Measurements from ENCODE around the gene CHD8. TPM values are rescaled to one million over a fixed set of nuclear protein-coding genes. Genes with fewer than 3 reads are reported as not detected.
A peak's percentile ranks its signal among the peaks of the same experiment; 100 is the strongest.

CHD8 gene
- 57.4 and 60.1 TPM in 2 replicates for total RNA-seq

GRCh38 chr14:21455912-21456667, at the start of gene CHD8:
TSS of gene CHD8 (minus strand) at chr14:21456123. CDS start at chr14:21431643, 24,480 bp downstream.

GRCh38 chr14:21476925-21477681, 21.2 kb upstream of the CHD8 start, which contains the start of the genes RAB2B and TOX4:
TSS of gene RAB2B (minus strand) at chr14:21476959. CDS start at chr14:21476872, 87 bp downstream.
TSS of gene TOX4 (plus strand) at chr14:21477195. CDS start at chr14:21477279, 84 bp downstream.

GRCh38 chr14:21383848-21384493, 72.0 kb downstream of the CHD8 start, which contains the start of gene SUPT16H:
TSS of gene SUPT16H (minus strand) at chr14:21384019. CDS start at chr14:21383927, 92 bp downstream.

Small RNAs within 50 kb of the gene (small RNA-seq; reads per million reads assigned to genes)
- not detected for gene RN7SL650P
- 19.7 reads per million, percentile 95 among the genes with 10 or more reads in this experiment for gene SNORD8
- gene SNORD9, result 102 reads per million, percentile 98 among the genes with 10 or more reads in this experiment

Other genes starting within 250 kb of the CHD8 start
- gene HNRNPC, start 186.7 kb downstream of the CHD8 start, total RNA-seq, result 479 and 643 TPM in 2 replicates
- not detected in 2 replicates for gene RPGRIP1, start 176.0 kb downstream of the CHD8 start, total RNA-seq
- gene SUPT16H, start 72.1 kb downstream of the CHD8 start, total RNA-seq, result 84.0 and 90.9 TPM in 2 replicates
- gene RAB2B, start 20.8 kb upstream of the CHD8 start, total RNA-seq, result 28.9 and 36.6 TPM in 2 replicates
- gene TOX4, start 21.1 kb upstream of the CHD8 start, total RNA-seq, result 36.9 and 37.8 TPM in 2 replicates
- gene METTL3, start 55.2 kb upstream of the CHD8 start, total RNA-seq, result 24.6 and 29.7 TPM in 2 replicates
- gene SALL2, start 70.2 kb upstream of the CHD8 start, total RNA-seq, result 3.0 and 4.4 TPM in 2 replicates
- gene OR10G3, start 124.0 kb upstream of the CHD8 start, total RNA-seq, result not detected in 2 replicates
- gene OR10G2, start 178.8 kb upstream of the CHD8 start, total RNA-seq, result not detected in 2 replicates
- gene OR4E2, start 197.7 kb upstream of the CHD8 start, total RNA-seq, result not detected in 2 replicates
- gene OR4E1, start 217.7 kb upstream of the CHD8 start, total RNA-seq, result not detected in 2 replicates

All from articular chondrocyte of knee joint (primary cell).